HG02763 (cell line): ENCODE data around the gene CHKB.
"Not testable (repeated sequence)": the region's sequence is repeated elsewhere in the genome, so short reads cannot be mapped to it uniquely, and the experiment has no call there.

Source experiments
- ATAC-seq: cut with Tn5 transposase; IDR thresholded peaks from one replicate; pipeline ENCODE4 v1.9.1; 2021; ENCODE audit warnings: mild to moderate bottlenecking, moderate library complexity; ENCODE audit not compliant: unreplicated experiment

The CHKB gene

GRCh38 chr22:50582493-50583293 is at the start of gene CHKB:
CHKB (minus strand) TSS chr22:50582849; CDS start chr22:50582781, 68 bp downstream.
- ATAC-seq, result peak; percentile 92

- ATAC-seq, result no peak
Measured at GRCh38 chr22:50630376-50630775, 47.7 kb upstream of the CHKB start.

- ATAC-seq, result no peak
Measured at GRCh38 chr22:50628543-50629134, 46.0 kb upstream of the CHKB start.

GRCh38 chr22:50627642-50628542 is 45.2 kb upstream of the CHKB start, which contains the start of gene ARSA:
ARSA (minus strand) TSS chr22:50628152; CDS start chr22:50627779, 373 bp downstream.
- ATAC-seq, result peak; percentile 69

GRCh38 chr22:50626850-50627641 is 44.4 kb upstream of the CHKB start:
- ATAC-seq, result no peak

GRCh38 chr22:50626314-50626849 is 43.7 kb upstream of the CHKB start:
- no peak for ATAC-seq

- ATAC-seq, result no peak
Measured at GRCh38 chr22:50625568-50626313, 43.1 kb upstream of the CHKB start.

- ATAC-seq, result no peak
Measured at GRCh38 chr22:50625131-50625567, 42.5 kb upstream of the CHKB start.

- ATAC-seq, result no peak
Measured at GRCh38 chr22:50624347-50625130, 41.9 kb upstream of the CHKB start.

- no peak for ATAC-seq
Measured at GRCh38 chr22:50622723-50623327, 40.2 kb upstream of the CHKB start.

GRCh38 chr22:50621948-50622722 is 39.5 kb upstream of the CHKB start:
- ATAC-seq, result no peak

- ATAC-seq, result no peak
Measured at GRCh38 chr22:50621356-50621880, 38.8 kb upstream of the CHKB start.

GRCh38 chr22:50620593-50621355 is 38.1 kb upstream of the CHKB start:
- ATAC-seq, result no peak

GRCh38 chr22:50614296-50614695 is 31.6 kb upstream of the CHKB start:
- not testable (repeated sequence) for ATAC-seq

- ATAC-seq, result no peak
Measured at GRCh38 chr22:50613291-50613981, 30.8 kb upstream of the CHKB start.
